ENCODE results near the gene TMEM248. TPM values are rescaled to one million over a fixed set of nuclear protein-coding genes. Genes with fewer than 3 reads are reported as not detected.
"Not testable (repeated sequence)": the region's sequence is repeated elsewhere in the genome, so short reads cannot be mapped to it uniquely, and the experiment has no call there.

The TMEM248 gene
- total RNA-seq, 4 donors from 2014 or later, result 98.1 to 111 (median 108) TPM

- ATAC-seq (ENCODE audit: low FRiP score) (no peak), DNase-seq (ENCODE audit: low spot score) (no peak)
- TF ChIP-seq, protein P1, sequence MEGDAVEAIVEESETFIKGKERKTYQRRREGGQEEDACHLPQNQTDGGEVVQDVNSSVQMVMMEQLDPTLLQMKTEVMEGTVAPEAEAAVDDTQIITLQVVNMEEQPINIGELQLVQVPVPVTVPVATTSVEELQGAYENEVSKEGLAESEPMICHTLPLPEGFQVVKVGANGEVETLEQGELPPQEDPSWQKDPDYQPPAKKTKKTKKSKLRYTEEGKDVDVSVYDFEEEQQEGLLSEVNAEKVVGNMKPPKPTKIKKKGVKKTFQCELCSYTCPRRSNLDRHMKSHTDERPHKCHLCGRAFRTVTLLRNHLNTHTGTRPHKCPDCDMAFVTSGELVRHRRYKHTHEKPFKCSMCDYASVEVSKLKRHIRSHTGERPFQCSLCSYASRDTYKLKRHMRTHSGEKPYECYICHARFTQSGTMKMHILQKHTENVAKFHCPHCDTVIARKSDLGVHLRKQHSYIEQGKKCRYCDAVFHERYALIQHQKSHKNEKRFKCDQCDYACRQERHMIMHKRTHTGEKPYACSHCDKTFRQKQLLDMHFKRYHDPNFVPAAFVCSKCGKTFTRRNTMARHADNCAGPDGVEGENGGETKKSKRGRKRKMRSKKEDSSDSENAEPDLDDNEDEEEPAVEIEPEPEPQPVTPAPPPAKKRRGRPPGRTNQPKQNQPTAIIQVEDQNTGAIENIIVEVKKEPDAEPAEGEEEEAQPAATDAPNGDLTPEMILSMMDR (IDR thresholded peaks at IDR 0.05), result no peak
Measured at GRCh38 chr7:66886152-66886551, 34.9 kb upstream of the TMEM248 start.

DNA sequence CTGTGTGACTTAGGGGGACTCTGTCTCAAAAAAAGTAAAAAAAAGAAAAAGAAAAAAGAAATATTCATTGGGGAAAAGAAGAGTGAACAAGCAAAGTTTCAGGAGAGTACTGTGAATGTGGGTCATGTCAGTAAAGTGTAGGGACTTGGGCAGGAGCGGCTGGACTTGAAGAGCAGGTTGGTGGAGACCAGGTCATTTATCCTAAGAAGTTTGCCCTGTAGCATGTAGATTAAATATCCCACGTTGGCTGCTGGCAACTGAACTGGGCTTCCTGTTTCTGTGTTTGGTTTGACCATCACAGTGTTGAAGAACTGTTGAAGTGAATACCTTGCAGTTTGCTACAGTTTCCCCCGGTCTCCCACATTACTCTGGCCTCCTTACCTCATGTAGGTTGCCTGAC is 32.8 kb upstream of the TMEM248 start:
- not testable (repeated sequence) for DNase-seq (ENCODE audit: low spot score); ATAC-seq (ENCODE audit: low FRiP score)

GRCh38 chr7:66894463-66895080 is 26.5 kb upstream of the TMEM248 start:
- TF ChIP-seq, protein P1 (IDR thresholded peaks at IDR 0.05), result no peak
- ATAC-seq (ENCODE audit: low FRiP score) (no peak), DNase-seq (ENCODE audit: low spot score) (no peak)

GRCh38 chr7:66896441-66896840 is 24.6 kb upstream of the TMEM248 start:
- TF ChIP-seq, protein P1 (IDR thresholded peaks at IDR 0.05), result no peak
- no peak for ATAC-seq (ENCODE audit: low FRiP score)
- DNase-seq (ENCODE audit: low spot score), result no peak

DNA sequence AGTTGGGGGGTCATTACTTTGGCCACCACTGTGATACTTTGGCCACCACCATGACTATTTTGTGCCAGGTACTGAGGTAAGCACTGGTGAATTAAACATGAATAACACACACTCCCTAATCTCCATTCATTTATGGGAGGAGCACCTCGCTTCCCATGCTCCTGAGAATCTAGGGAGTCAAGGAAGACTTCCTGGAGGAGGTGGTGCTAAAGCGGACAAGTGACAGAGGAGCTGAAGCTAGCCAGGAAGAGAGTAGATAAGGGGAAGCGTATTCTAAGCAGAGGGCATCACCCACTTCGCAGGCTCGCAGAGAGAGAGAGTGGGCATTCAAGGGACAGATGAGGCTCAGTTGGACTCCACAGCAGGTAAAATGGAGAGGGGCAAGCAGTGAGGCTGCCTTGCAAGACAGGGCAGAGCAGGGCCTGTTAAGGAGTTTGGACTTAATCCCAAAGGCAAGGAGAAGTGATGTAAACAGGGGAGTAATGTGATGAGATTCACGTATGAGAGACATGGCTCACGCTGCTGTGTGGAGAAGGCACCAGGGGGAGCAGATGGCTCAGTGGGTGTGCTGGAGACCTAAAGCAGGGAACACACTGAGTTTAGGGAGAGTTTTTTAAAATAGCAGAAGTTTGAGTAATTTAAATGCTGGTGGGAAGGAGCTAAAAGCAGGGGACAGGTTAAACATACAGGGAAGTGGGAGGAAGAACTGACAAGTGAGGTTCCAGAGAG is 21.3 kb upstream of the TMEM248 start:
- no peak for ATAC-seq (ENCODE audit: low FRiP score)
- no peak for DNase-seq (ENCODE audit: low spot score)
- TF ChIP-seq, protein P1 (IDR thresholded peaks at IDR 0.05), result no peak

GRCh38 chr7:66901941-66902843 is 18.8 kb upstream of the TMEM248 start:
- DNase-seq (ENCODE audit: low spot score) (no peak), ATAC-seq (ENCODE audit: low FRiP score) (no peak)
- TF ChIP-seq, protein P1 (IDR thresholded peaks at IDR 0.05), result no peak

GRCh38 chr7:66902844-66903180 is 18.2 kb upstream of the TMEM248 start:
- TF ChIP-seq, protein P1 (IDR thresholded peaks at IDR 0.05), result no peak
- DNase-seq (ENCODE audit: low spot score), result no peak
- ATAC-seq (ENCODE audit: low FRiP score), result no peak
